C4-2B (cell line): ENCODE data around the gene CDKL1.
A peak's percentile ranks its signal among the peaks of the same experiment; 100 is the strongest.

Source experiments
- CTCF ChIP-seq: fragments of 450-650 bp; conservative IDR thresholded peaks from 2 replicates; pipeline ENCODE4 v1.5.1; 2017; ENCODE audit warnings: mild to moderate bottlenecking
- ZFX ChIP-seq: fragments of 450-650 bp; IDR thresholded peaks from 2 replicates; pipeline ENCODE4 v1.6.1; 2017

- TF ChIP-seq CTCF, result peak; percentile 61
- TF ChIP-seq ZFX, result peak; percentile 79
Measured at GRCh38 chr14:50311972-50312733, 84.5 kb downstream of the CDKL1 start, which contains the start of the genes DMAC2L and L2HGDH.
